GM10847 (cell line): Measurements from ENCODE around the gene SLC26A1.

Experiments
- POLR2A ChIP-seq: IDR thresholded peaks from 2 replicates; pipeline ENCODE4 v1.6.1; 2011; ENCODE audit not compliant: insufficient read length; ENCODE audit errors: extremely low read depth

SLC26A1 gene

DNA sequence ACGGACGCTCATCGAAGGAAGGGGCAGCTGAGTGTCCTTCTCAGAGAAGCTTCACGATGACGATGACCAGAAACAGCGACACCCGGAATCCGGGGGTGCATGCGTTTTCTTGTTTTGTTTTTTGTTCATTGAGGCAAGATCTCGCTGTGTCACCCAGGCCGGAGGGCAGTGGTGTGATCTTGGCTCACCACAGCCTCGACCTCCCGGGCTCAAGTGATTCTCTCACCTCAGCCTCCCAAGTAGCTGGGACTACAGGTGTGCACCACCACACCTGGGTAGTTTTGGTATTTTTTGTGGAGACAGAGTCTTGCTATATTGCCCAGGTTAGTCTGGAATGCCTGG is 39.7 kb downstream of the SLC26A1 start:
- no peak for TF ChIP-seq POLR2A

- TF ChIP-seq POLR2A, result no peak
Observed at GRCh38 chr4:952881-953573, 40.2 kb downstream of the SLC26A1 start.

GRCh38 chr4:951594-952468 is 41.4 kb downstream of the SLC26A1 start:
- no peak for TF ChIP-seq POLR2A

GRCh38 chr4:951186-951585 is 42.0 kb downstream of the SLC26A1 start:
- no peak for TF ChIP-seq POLR2A

- no peak for TF ChIP-seq POLR2A
Observed at GRCh38 chr4:950136-951020, 42.8 kb downstream of the SLC26A1 start.

DNA sequence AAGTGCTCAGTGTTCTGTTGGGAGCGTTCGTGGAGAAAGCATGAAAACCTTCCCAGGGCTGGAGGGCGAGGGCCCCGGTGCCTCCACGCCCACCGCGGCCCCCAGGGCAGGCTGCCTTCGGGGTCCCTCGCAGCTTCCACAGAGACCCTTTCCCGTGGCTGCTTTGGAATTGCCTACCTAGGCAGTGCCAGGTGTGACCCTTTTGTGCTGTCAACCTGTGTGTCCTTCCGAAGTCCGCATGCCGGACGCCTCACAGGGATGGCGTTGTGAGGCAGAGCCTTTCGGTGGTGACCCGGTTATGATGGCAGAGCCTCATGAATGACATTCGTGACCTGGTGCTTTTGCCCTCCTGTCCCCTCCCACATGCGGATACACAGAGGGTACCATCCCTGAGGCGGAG is 43.5 kb downstream of the SLC26A1 start:
- no peak for TF ChIP-seq POLR2A

DNA sequence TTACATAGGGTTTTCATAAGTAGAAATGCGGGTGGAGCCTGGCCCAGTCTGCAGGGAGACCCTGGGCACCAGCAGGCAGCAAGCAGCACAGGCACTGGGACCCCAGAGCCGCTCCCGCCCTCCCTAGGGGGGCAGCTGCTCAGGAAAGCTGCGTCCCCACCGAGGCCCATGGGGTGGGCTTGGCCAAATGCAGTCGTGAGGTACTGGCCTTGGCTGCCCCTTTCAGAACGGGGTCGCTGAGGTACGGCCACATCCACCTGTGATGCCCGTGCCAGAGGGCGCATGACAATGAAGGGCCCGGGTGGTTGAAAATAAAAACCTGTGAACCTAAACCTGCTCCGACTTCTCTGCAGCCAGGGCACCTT is 44.3 kb downstream of the SLC26A1 start:
- no peak for TF ChIP-seq POLR2A

- TF ChIP-seq POLR2A, result no peak
Observed at GRCh38 chr4:948101-948935, 44.9 kb downstream of the SLC26A1 start.

- no peak for TF ChIP-seq POLR2A
Observed at GRCh38 chr4:947491-947971, 45.7 kb downstream of the SLC26A1 start.

DNA sequence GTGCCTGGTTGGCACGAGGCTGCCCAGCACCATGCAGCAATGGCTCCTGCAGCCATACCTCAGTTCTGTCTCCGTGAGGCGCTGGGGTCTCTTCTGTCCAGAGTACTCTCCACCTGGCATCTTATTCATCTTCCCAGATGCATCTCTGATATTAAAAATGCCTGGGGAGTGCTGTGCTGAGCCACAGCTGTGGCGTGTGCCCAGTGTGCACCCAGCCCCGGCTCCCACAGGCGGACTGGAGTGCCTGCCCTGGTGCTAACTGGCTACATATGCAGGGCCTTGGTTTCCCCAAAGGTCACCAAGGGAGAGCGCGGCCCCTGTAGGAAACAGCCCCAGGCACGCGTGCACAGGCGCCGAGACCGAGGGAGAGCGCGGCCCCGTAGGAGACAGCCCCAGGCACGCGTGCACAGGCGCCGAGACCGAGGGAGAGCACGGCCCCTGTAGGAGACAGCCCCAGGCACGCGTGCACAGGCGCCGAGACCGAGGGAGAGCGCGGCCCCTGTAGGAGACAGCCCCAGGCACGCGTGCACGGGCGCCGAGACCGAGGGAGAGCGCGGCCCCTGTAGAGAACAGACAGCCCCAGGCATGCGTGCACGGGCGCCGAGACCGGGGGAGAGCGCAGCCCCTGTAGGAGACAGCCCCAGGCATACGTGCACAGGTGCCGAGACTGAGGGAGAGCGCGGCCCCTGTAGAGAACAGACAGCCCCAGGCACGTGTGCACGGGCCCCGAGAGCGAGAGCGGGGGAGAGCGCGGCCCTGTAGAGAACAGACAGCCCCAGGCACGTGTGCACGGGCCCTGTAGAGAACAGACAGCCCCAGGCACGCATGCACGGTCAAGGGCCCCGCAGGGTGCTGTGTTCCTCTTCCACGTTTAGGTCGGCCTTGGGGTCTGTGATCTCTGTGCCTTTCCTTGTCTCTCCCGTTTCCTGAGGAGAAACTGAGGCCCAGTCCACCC is 46.4 kb downstream of the SLC26A1 start:
- no peak for TF ChIP-seq POLR2A

GRCh38 chr4:946103-946450 is 47.1 kb downstream of the SLC26A1 start:
- TF ChIP-seq POLR2A, result no peak

- no peak for TF ChIP-seq POLR2A
Observed at GRCh38 chr4:945274-946102, 47.7 kb downstream of the SLC26A1 start.
